ENCODE measurements around the gene CEACAM16.

Gene CEACAM16

DNA sequence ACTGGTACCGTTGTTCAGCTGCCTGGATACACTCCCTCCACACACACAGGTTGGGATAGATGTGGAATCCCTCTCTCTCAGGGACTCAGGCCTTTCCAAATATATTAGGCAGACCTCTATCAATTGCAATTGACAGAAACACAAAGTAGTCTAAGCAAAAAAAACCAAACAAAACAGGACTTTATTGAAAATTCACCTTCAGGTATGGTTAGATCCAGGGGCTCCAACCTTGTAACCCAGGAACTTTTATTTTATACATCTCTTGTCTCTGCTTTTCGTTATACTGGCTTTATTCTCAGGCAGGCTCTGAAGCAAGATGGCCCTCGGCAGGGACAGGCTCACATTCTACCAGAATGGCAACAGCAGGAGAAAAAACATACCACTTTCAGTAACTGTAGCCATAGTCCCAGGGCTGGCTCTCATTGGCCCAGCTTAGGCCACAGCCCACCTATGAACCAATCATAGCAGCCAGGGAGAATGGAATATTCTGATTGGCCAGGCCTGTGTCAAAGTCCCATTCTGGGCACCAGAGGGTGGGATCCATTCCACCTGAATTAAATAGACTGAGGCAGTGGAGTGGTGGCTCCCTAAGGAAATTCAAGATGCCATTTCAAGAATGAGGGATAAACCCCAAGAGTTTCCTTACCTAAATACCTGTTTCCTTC is 40.8 kb upstream of the CEACAM16 start:
- TF ChIP-seq, protein P1, sequence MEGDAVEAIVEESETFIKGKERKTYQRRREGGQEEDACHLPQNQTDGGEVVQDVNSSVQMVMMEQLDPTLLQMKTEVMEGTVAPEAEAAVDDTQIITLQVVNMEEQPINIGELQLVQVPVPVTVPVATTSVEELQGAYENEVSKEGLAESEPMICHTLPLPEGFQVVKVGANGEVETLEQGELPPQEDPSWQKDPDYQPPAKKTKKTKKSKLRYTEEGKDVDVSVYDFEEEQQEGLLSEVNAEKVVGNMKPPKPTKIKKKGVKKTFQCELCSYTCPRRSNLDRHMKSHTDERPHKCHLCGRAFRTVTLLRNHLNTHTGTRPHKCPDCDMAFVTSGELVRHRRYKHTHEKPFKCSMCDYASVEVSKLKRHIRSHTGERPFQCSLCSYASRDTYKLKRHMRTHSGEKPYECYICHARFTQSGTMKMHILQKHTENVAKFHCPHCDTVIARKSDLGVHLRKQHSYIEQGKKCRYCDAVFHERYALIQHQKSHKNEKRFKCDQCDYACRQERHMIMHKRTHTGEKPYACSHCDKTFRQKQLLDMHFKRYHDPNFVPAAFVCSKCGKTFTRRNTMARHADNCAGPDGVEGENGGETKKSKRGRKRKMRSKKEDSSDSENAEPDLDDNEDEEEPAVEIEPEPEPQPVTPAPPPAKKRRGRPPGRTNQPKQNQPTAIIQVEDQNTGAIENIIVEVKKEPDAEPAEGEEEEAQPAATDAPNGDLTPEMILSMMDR (IDR thresholded peaks at IDR 0.05; ENCODE audit: low read depth, low read length), result no peak
- peak in 1 of 2 donors; percentile 25 for DNase-seq (ENCODE audit: low read depth in 2 of 2)
- no peak overlapping the region for H3K4me3 ChIP-seq (replicated peaks in 1 of 2; ENCODE audit: low read depth in 2 of 2, low read length in 2 of 2)

DNA sequence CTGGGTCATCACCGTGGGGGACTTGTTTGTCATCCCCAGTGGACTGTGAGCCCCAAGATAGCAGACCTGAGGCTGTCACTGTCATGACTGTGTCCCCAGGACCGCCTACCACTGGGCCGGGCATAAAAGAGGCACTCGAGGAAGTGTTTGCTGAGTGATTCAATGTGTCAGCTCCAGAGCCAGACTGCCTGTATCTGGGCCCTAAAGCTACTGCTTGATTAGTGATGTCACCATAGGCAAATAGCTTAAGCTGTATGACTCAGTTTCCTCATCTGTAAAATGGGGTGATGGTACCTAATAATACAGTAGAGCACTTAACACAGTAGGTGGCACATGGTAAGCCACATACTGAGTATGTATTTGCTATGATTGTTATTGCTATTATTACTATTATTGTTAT is 38.9 kb upstream of the CEACAM16 start:
- no peak for DNase-seq (ENCODE audit: low read depth in 2 of 2)
- TF ChIP-seq, protein P1 (IDR thresholded peaks at IDR 0.05; ENCODE audit: low read depth, low read length), result no peak
- no peak overlapping the region for H3K4me3 ChIP-seq (replicated peaks in 1 of 2; ENCODE audit: low read depth in 2 of 2, low read length in 2 of 2)

GRCh38 chr19:44661205-44661604 is 37.7 kb upstream of the CEACAM16 start:
- DNase-seq (ENCODE audit: low read depth in 2 of 2), result no peak
- no peak overlapping the region for H3K4me3 ChIP-seq (replicated peaks in 1 of 2; ENCODE audit: low read depth in 2 of 2, low read length in 2 of 2)
- TF ChIP-seq, protein P1 (IDR thresholded peaks at IDR 0.05; ENCODE audit: low read depth, low read length), result no peak

DNA sequence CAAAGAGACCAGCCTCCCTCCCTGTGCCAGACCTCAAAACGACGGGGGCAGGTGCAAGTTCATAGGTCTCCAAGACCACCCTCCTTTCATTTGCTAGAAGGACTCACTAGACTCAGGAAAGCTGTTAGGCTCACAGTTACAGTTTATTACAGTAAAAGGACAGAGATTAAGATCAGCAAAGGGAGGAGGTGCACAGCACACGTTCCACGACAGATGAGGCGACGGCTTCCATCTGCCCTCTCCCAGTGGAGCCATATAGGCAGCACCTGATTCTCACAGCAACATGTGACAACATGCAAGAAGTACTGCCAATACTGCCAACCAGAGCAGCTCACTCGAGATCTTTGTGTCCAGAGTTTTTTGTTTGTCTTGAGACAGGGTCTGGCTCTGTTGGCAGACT is 37.0 kb upstream of the CEACAM16 start:
- no peak overlapping the region for H3K4me3 ChIP-seq (replicated peaks in 1 of 2; ENCODE audit: low read depth in 2 of 2, low read length in 2 of 2)
- TF ChIP-seq, protein P1 (IDR thresholded peaks at IDR 0.05; ENCODE audit: low read depth, low read length), result no peak
- no peak for DNase-seq (ENCODE audit: low read depth in 2 of 2)

DNA sequence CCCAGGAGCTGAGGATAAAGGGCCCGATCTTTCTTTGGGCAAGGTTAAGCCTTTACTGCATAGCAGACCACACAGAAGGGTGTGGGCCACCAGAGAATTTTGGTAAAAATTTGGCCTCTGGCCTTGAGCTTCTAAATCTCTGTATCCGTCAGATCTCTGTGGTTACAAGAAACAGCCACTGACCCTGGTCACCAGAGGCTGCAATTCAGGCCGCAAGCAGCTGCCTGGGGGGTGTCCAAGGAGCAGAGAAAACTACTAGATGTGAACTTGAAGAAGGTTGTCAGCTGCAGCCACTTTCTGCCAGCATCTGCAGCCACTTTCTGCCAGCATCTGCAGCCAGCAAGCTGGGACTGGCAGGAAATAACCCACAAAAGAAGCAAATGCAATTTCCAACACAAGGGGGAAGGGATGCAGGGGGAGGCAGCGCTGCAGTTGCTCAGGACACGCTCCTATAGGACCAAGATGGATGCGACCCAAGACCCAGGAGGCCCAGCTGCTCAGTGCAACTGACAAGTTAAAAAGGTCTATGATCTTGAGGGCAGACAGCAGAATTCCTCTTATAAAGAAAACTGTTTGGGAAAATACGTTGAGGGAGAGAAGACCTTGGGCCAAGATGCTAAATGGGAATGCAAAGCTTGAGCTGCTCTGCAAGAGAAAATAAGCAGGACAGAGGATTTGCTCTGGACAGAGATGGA is 36.1 kb upstream of the CEACAM16 start:
- DNase-seq (ENCODE audit: low read depth in 2 of 2), result peak in 1 of 2 donors; percentile 50
- no peak overlapping the region for H3K4me3 ChIP-seq (replicated peaks in 1 of 2; ENCODE audit: low read depth in 2 of 2, low read length in 2 of 2)
- TF ChIP-seq, protein P1 (IDR thresholded peaks at IDR 0.05; ENCODE audit: low read depth, low read length), result no peak

GRCh38 chr19:44663996-44664395 is 35.0 kb upstream of the CEACAM16 start:
- TF ChIP-seq, protein P1 (IDR thresholded peaks at IDR 0.05; ENCODE audit: low read depth, low read length), result no peak
- DNase-seq (ENCODE audit: low read depth in 2 of 2), result no peak
- no peak overlapping the region for H3K4me3 ChIP-seq (replicated peaks in 1 of 2; ENCODE audit: low read depth in 2 of 2, low read length in 2 of 2)
